ENCODE results near the gene SLC46A1.
"Not testable (repeated sequence)": the region's sequence is repeated elsewhere in the genome, so short reads cannot be mapped to it uniquely, and the experiment has no call there.

The SLC46A1 gene

GRCh38 chr17:28405632-28406472 is at the start of gene SLC46A1:
Gene SLC46A1 (minus strand): TSS chr17:28406212. CDS start chr17:28406114, 98 bp downstream.
- no peak for DNase-seq (ENCODE audit: extremely low read depth, low read depth)
- TF ChIP-seq CTCF (IDR thresholded peaks at IDR 0.05; ENCODE audit: low read depth, low read length): no peak

GRCh38 chr17:28449859-28450258 is 43.8 kb upstream of the SLC46A1 start:
- no peak for TF ChIP-seq CTCF (IDR thresholded peaks at IDR 0.05; ENCODE audit: low read depth, low read length)
- no peak for DNase-seq (ENCODE audit: extremely low read depth, low read depth)

GRCh38 chr17:28447396-28447760 is 41.4 kb upstream of the SLC46A1 start:
- no peak for TF ChIP-seq CTCF (IDR thresholded peaks at IDR 0.05; ENCODE audit: low read depth, low read length)
- no peak for DNase-seq (ENCODE audit: extremely low read depth, low read depth)

- TF ChIP-seq CTCF (IDR thresholded peaks at IDR 0.05; ENCODE audit: low read depth, low read length): no peak
- no peak for DNase-seq (ENCODE audit: extremely low read depth, low read depth)
Measured at GRCh38 chr17:28446716-28447395, 40.8 kb upstream of the SLC46A1 start.

- DNase-seq (ENCODE audit: extremely low read depth, low read depth): no peak
- no peak for TF ChIP-seq CTCF (IDR thresholded peaks at IDR 0.05; ENCODE audit: low read depth, low read length)
Measured at GRCh38 chr17:28443901-28444638, 38.1 kb upstream of the SLC46A1 start.

GRCh38 chr17:28434326-28434725 is 28.3 kb upstream of the SLC46A1 start:
- not testable (repeated sequence) for DNase-seq (ENCODE audit: extremely low read depth, low read depth)

- DNase-seq (ENCODE audit: extremely low read depth, low read depth): no peak
- no peak for TF ChIP-seq CTCF (IDR thresholded peaks at IDR 0.05; ENCODE audit: low read depth, low read length)
Measured at GRCh38 chr17:28433721-28434120, 27.7 kb upstream of the SLC46A1 start.

- not testable (repeated sequence) for DNase-seq (ENCODE audit: extremely low read depth, low read depth)
Measured at GRCh38 chr17:28427982-28428381, 22.0 kb upstream of the SLC46A1 start.

Data from AG09319 (cell line).